SK-N-SH treated with all-trans-retinoic acid at 6 μM for 48 hours (cell line): ENCODE results near the gene ZKSCAN4.

Experiments used
- ARNTL ChIP-seq: fragments of 450-650 bp; formaldehyde crosslinking; IDR thresholded peaks from 2 replicates; pipeline ENCODE4 v1.5.0; 2020; ENCODE audit warnings: low read depth, mild to moderate bottlenecking, moderate library complexity, borderline replicate concordance
- BACH2 ChIP-seq: fragments of 250-450 bp; sonication (Bioruptor Pico); IDR thresholded peaks from 2 replicates; pipeline ENCODE4 v1.9.0; 2021; ENCODE audit warnings: mild to moderate bottlenecking, borderline replicate concordance
- CREB5 ChIP-seq: fragments of 250-450 bp; sonication (Bioruptor Pico); IDR thresholded peaks from 2 replicates; pipeline ENCODE4 v1.5.1; 2020; ENCODE audit warnings: low read depth, mild to moderate bottlenecking, moderate library complexity
- PATZ1 ChIP-seq: fragments of 250-450 bp; sonication (Bioruptor Pico); IDR thresholded peaks from 2 replicates; pipeline ENCODE4 v1.8.0; 2020; ENCODE audit warnings: mild to moderate bottlenecking, moderate library complexity, borderline replicate concordance

GRCh38 chr6:28248916-28249315, 3.2 kb downstream of the ZKSCAN4 start:
- no peak for TF ChIP-seq PATZ1 (CRISPR knock-in tag)
- no peak for TF ChIP-seq CREB5 (CRISPR knock-in tag)
- no peak for TF ChIP-seq BACH2
- TF ChIP-seq ARNTL (CRISPR knock-in tag), result no peak
